ENCODE measurements around the gene CFAP157.
A peak's percentile ranks its signal among the peaks of the same experiment; 100 is the strongest.

CFAP157 gene

GRCh38 chr9:127710204-127710783 lies 3.5 kb downstream of the CFAP157 start:
- peaks cover 10% of the 10 kb centered on the region for H3K4me1 ChIP-seq (ENCODE audit: control insufficient read depth, insufficient read depth, low read length)
- no peaks in the 10 kb centered on the region for H3K9me3 ChIP-seq (ENCODE audit: control insufficient read depth, low read length)
- no peak overlapping the region for H3K4me3 ChIP-seq (ENCODE audit: low read length)
- no peaks in the 10 kb centered on the region for H3K27me3 ChIP-seq (ENCODE audit: control insufficient read depth, insufficient read depth, low read length)
- H3K9ac ChIP-seq (ENCODE audit: low read length) = no peak overlapping the region
- no peaks in the 10 kb centered on the region for H3K36me3 ChIP-seq (ENCODE audit: control insufficient read depth, insufficient read depth, low read length)

GRCh38 chr9:127711226-127711701 lies 4.5 kb downstream of the CFAP157 start:
- no peaks in the 10 kb centered on the region for H3K9me3 ChIP-seq (ENCODE audit: control insufficient read depth, low read length)
- H3K4me3 ChIP-seq (ENCODE audit: low read length) = no peak overlapping the region
- H3K4me1 ChIP-seq (ENCODE audit: control insufficient read depth, insufficient read depth, low read length) = peaks cover 15% of the 10 kb centered on the region
- no peak overlapping the region for H3K9ac ChIP-seq (ENCODE audit: low read length)
- H3K27me3 ChIP-seq (ENCODE audit: control insufficient read depth, insufficient read depth, low read length) = no peaks in the 10 kb centered on the region
- no peaks in the 10 kb centered on the region for H3K36me3 ChIP-seq (ENCODE audit: control insufficient read depth, insufficient read depth, low read length)

- no peaks in the 10 kb centered on the region for H3K9me3 ChIP-seq (ENCODE audit: control insufficient read depth, low read length)
- no peak overlapping the region for H3K4me3 ChIP-seq (ENCODE audit: low read length)
- H3K9ac ChIP-seq (ENCODE audit: low read length) = no peak overlapping the region
- no peaks in the 10 kb centered on the region for H3K36me3 ChIP-seq (ENCODE audit: control insufficient read depth, insufficient read depth, low read length)
- peaks cover 12% of the 10 kb centered on the region for H3K4me1 ChIP-seq (ENCODE audit: control insufficient read depth, insufficient read depth, low read length)
- H3K27me3 ChIP-seq (ENCODE audit: control insufficient read depth, insufficient read depth, low read length) = no peaks in the 10 kb centered on the region
Measured at GRCh38 chr9:127711831-127712274, 5.1 kb downstream of the CFAP157 start.

GRCh38 chr9:127712371-127712770 lies 5.6 kb downstream of the CFAP157 start:
- no peaks in the 10 kb centered on the region for H3K36me3 ChIP-seq (ENCODE audit: control insufficient read depth, insufficient read depth, low read length)
- peaks cover 9% of the 10 kb centered on the region for H3K4me1 ChIP-seq (ENCODE audit: control insufficient read depth, insufficient read depth, low read length)
- H3K4me3 ChIP-seq (ENCODE audit: low read length) = no peak overlapping the region
- H3K9ac ChIP-seq (ENCODE audit: low read length) = no peak overlapping the region
- no peaks in the 10 kb centered on the region for H3K27me3 ChIP-seq (ENCODE audit: control insufficient read depth, insufficient read depth, low read length)
- no peaks in the 10 kb centered on the region for H3K9me3 ChIP-seq (ENCODE audit: control insufficient read depth, low read length)

GRCh38 chr9:127712867-127713266 lies 6.1 kb downstream of the CFAP157 start:
- Histone ChIP-seq H3K4me1 (ENCODE audit: control insufficient read depth, insufficient read depth, low read length) (peaks cover 6% of the 10 kb centered on the region), H3K27me3 (ENCODE audit: control insufficient read depth, insufficient read depth, low read length) (no peaks in the 10 kb centered on the region), H3K9me3 (ENCODE audit: control insufficient read depth, low read length) (no peaks in the 10 kb centered on the region), H3K9ac (ENCODE audit: low read length) (no peak overlapping the region), H3K4me3 (ENCODE audit: low read length) (no peak overlapping the region), H3K36me3 (ENCODE audit: control insufficient read depth, insufficient read depth, low read length) (no peaks in the 10 kb centered on the region)

GRCh38 chr9:127714020-127714750 lies 7.4 kb downstream of the CFAP157 start:
- Histone ChIP-seq H3K9me3 (ENCODE audit: control insufficient read depth, low read length) (no peaks in the 10 kb centered on the region), H3K4me3 (ENCODE audit: low read length) (no peak overlapping the region), H3K27me3 (ENCODE audit: control insufficient read depth, insufficient read depth, low read length) (no peaks in the 10 kb centered on the region), H3K9ac (ENCODE audit: low read length) (no peak overlapping the region), H3K4me1 (ENCODE audit: control insufficient read depth, insufficient read depth, low read length) (peaks cover 6% of the 10 kb centered on the region), H3K36me3 (ENCODE audit: control insufficient read depth, insufficient read depth, low read length) (no peaks in the 10 kb centered on the region)

GRCh38 chr9:127714951-127715469 lies 8.2 kb downstream of the CFAP157 start:
- Histone ChIP-seq H3K4me1 (ENCODE audit: control insufficient read depth, insufficient read depth, low read length) (peaks cover 6% of the 10 kb centered on the region), H3K9ac (ENCODE audit: low read length) (peak overlapping the region; percentile 74), H3K9me3 (ENCODE audit: control insufficient read depth, low read length) (no peaks in the 10 kb centered on the region), H3K27me3 (ENCODE audit: control insufficient read depth, insufficient read depth, low read length) (no peaks in the 10 kb centered on the region), H3K4me3 (ENCODE audit: low read length) (peak overlapping the region; percentile 78), H3K36me3 (ENCODE audit: control insufficient read depth, insufficient read depth, low read length) (no peaks in the 10 kb centered on the region)

GRCh38 chr9:127715470-127716337 lies 8.9 kb downstream of the CFAP157 start, which contains the start of the genes PTRH1 and TTC16:
TSS of gene PTRH1 (minus strand) at chr9:127715663. CDS start at chr9:127715639, 24 bp downstream.
TSS of gene TTC16 (plus strand) at chr9:127716079. CDS start at chr9:127716146, 67 bp downstream.
- Histone ChIP-seq H3K4me3 (ENCODE audit: low read length) (peak within 1 kb of the TSS; percentile 78), H3K36me3 (ENCODE audit: control insufficient read depth, insufficient read depth, low read length) (no peaks in the 10 kb centered on the region), H3K9ac (ENCODE audit: low read length) (peak within 1 kb of the TSS; percentile 74), H3K9me3 (ENCODE audit: control insufficient read depth, low read length) (no peaks in the 10 kb centered on the region), H3K27me3 (ENCODE audit: control insufficient read depth, insufficient read depth, low read length) (no peaks in the 10 kb centered on the region), H3K4me1 (ENCODE audit: control insufficient read depth, insufficient read depth, low read length) (peaks cover 6% of the 10 kb centered on the region)

- Histone ChIP-seq H3K9ac (ENCODE audit: low read length) (no peak overlapping the region), H3K4me3 (ENCODE audit: low read length) (peak overlapping the region; percentile 78), H3K27me3 (ENCODE audit: control insufficient read depth, insufficient read depth, low read length) (no peaks in the 10 kb centered on the region), H3K9me3 (ENCODE audit: control insufficient read depth, low read length) (no peaks in the 10 kb centered on the region), H3K36me3 (ENCODE audit: control insufficient read depth, insufficient read depth, low read length) (no peaks in the 10 kb centered on the region), H3K4me1 (ENCODE audit: control insufficient read depth, insufficient read depth, low read length) (peaks cover 6% of the 10 kb centered on the region)
Measured at GRCh38 chr9:127716412-127716811, 9.6 kb downstream of the CFAP157 start.

- no peaks in the 10 kb centered on the region for H3K27me3 ChIP-seq (ENCODE audit: control insufficient read depth, insufficient read depth, low read length)
- H3K36me3 ChIP-seq (ENCODE audit: control insufficient read depth, insufficient read depth, low read length) = no peaks in the 10 kb centered on the region
- H3K4me1 ChIP-seq (ENCODE audit: control insufficient read depth, insufficient read depth, low read length) = peaks cover 10% of the 10 kb centered on the region
- H3K4me3 ChIP-seq (ENCODE audit: low read length) = no peak overlapping the region
- H3K9me3 ChIP-seq (ENCODE audit: control insufficient read depth, low read length) = no peaks in the 10 kb centered on the region
- H3K9ac ChIP-seq (ENCODE audit: low read length) = no peak overlapping the region
Measured at GRCh38 chr9:127717766-127718165, 11.0 kb downstream of the CFAP157 start.

GRCh38 chr9:127720031-127720864 lies 13.5 kb downstream of the CFAP157 start:
- no peaks in the 10 kb centered on the region for H3K27me3 ChIP-seq (ENCODE audit: control insufficient read depth, insufficient read depth, low read length)
- no peaks in the 10 kb centered on the region for H3K36me3 ChIP-seq (ENCODE audit: control insufficient read depth, insufficient read depth, low read length)
- H3K9me3 ChIP-seq (ENCODE audit: control insufficient read depth, low read length) = no peaks in the 10 kb centered on the region
- H3K4me3 ChIP-seq (ENCODE audit: low read length) = no peak overlapping the region
- no peak overlapping the region for H3K9ac ChIP-seq (ENCODE audit: low read length)
- H3K4me1 ChIP-seq (ENCODE audit: control insufficient read depth, insufficient read depth, low read length) = peaks cover 29% of the 10 kb centered on the region
